Cardiac muscle cell (in vitro differentiated cells and primary cell): ENCODE measurements around the gene UBE3A. TPM values are rescaled to one million over a fixed set of nuclear protein-coding genes. Genes with fewer than 3 reads are reported as not detected.

Source experiments
- DNase-seq, 2 donors: peaks; one replicate each; pipeline versions ENCODE4 v3.0.0 to v3.0.0-alpha.2; 2010 to 2017; ENCODE audit warnings: low read depth in 1 of 2, low spot score in 1 of 2
- H3K27ac ChIP-seq: fragments of 200-600 bp; sonication (generic); 2 replicates; pipeline ENCODE4 v1.5.1; 2016
- H3K27me3 ChIP-seq: fragments of 200-600 bp; sonication (generic); 2 replicates; pipeline ENCODE4 v1.6.0; 2016; ENCODE audit warnings: control low read depth
- H3K36me3 ChIP-seq: fragments of 200-600 bp; sonication (generic); 2 replicates; pipeline ENCODE4 v1.5.1; 2016; ENCODE audit warnings: control low read depth
- H3K4me1 ChIP-seq: fragments of 200-600 bp; sonication (generic); 2 replicates; pipeline ENCODE4 v1.8.1; 2017; ENCODE audit warnings: low read depth, mild to moderate bottlenecking, mixed run types
- H3K4me3 ChIP-seq: fragments of 200-600 bp; sonication (generic); 2 replicates; pipeline ENCODE4 v1.5.1; 2016; ENCODE audit warnings: mild to moderate bottlenecking
- H3K9me3 ChIP-seq: fragments of 200-600 bp; sonication (generic); 2 replicates; pipeline ENCODE4 v1.5.1; 2017; ENCODE audit warnings: low read depth, mild to moderate bottlenecking, control low read depth
- CTCF ChIP-seq: IDR thresholded peaks from 2 replicates; pipeline ENCODE4 v1.5.1; 2012; ENCODE audit warnings: low read depth, mild to moderate bottlenecking, low read length
- polyA plus RNA-seq: library from polyadenylated mRNA; unstranded; fragments of >200 nt; fragmentation: Nextera tagmentation; extraction: Ambion mirVana; gene quantifications from 2 replicates; pipeline ENCODE4 v1.2.1, GENCODE V29; 2016
- total RNA-seq: library from RNA; depleted of rRNA; stranded (reverse); fragments of >200 nt; gene quantifications from 2 replicates; pipeline ENCODE4 v1.2.3, GENCODE V29; 2016

Gene UBE3A
- total and polyA plus RNA-seq, 2 experiments from 2014 or later, result 92.2 to 96.2 TPM

GRCh38 chr15:25477816-25478215, 39.0 kb upstream of the UBE3A start:
- Histone ChIP-seq H3K4me3 (no peak overlapping the region), H3K27me3 (no peaks in the 10 kb centered on the region), H3K4me1 (no peaks in the 10 kb centered on the region), H3K9me3 (no peaks in the 10 kb centered on the region), H3K27ac (no peak overlapping the region), H3K36me3 (no peaks in the 10 kb centered on the region)
- DNase-seq, result no peak
- no peak for TF ChIP-seq CTCF

- TF ChIP-seq CTCF, result no peak
- Histone ChIP-seq H3K4me1 (no peaks in the 10 kb centered on the region), H3K27me3 (no peaks in the 10 kb centered on the region), H3K9me3 (no peaks in the 10 kb centered on the region), H3K4me3 (no peak overlapping the region), H3K27ac (no peak overlapping the region), H3K36me3 (no peaks in the 10 kb centered on the region)
- DNase-seq, result no peak
These were observed 35.4 kb upstream of the UBE3A start for GRCh38 chr15:25474251-25474650.

- no peak overlapping the region for H3K27ac ChIP-seq
- no peaks in the 10 kb centered on the region for H3K36me3 ChIP-seq
- no peak for DNase-seq
- no peak for TF ChIP-seq CTCF
- H3K4me3 ChIP-seq, result no peak overlapping the region
- H3K4me1 ChIP-seq, result no peaks in the 10 kb centered on the region
- no peaks in the 10 kb centered on the region for H3K27me3 ChIP-seq
- no peaks in the 10 kb centered on the region for H3K9me3 ChIP-seq
These were observed 31.4 kb upstream of the UBE3A start for GRCh38 chr15:25470230-25470629.

- H3K27ac ChIP-seq, result no peak overlapping the region
- no peaks in the 10 kb centered on the region for H3K9me3 ChIP-seq
- no peak for DNase-seq
- TF ChIP-seq CTCF, result no peak
- H3K4me1 ChIP-seq, result no peaks in the 10 kb centered on the region
- no peaks in the 10 kb centered on the region for H3K36me3 ChIP-seq
- no peak overlapping the region for H3K4me3 ChIP-seq
- no peaks in the 10 kb centered on the region for H3K27me3 ChIP-seq
These were observed 30.6 kb upstream of the UBE3A start for GRCh38 chr15:25469377-25469776.

- no peak overlapping the region for H3K27ac ChIP-seq
- no peak overlapping the region for H3K4me3 ChIP-seq
- no peaks in the 10 kb centered on the region for H3K27me3 ChIP-seq
- no peak for DNase-seq
- no peaks in the 10 kb centered on the region for H3K36me3 ChIP-seq
- H3K9me3 ChIP-seq, result no peaks in the 10 kb centered on the region
- no peak for TF ChIP-seq CTCF
- H3K4me1 ChIP-seq, result no peaks in the 10 kb centered on the region
These were observed 29.8 kb upstream of the UBE3A start for GRCh38 chr15:25468611-25469010.

- Histone ChIP-seq H3K4me1 (peaks cover 6% of the 10 kb centered on the region), H3K27me3 (no peaks in the 10 kb centered on the region), H3K9me3 (no peaks in the 10 kb centered on the region), H3K36me3 (no peaks in the 10 kb centered on the region), H3K4me3 (no peak overlapping the region), H3K27ac (no peak overlapping the region)
- TF ChIP-seq CTCF, result no peak
- DNase-seq, result no peak
These were observed 27.0 kb upstream of the UBE3A start for GRCh38 chr15:25465835-25466234.
